ENCODE results near the gene TMEM97.
"Not testable (repeated sequence)": the region's sequence is repeated elsewhere in the genome, so short reads cannot be mapped to it uniquely, and the experiment has no call there.

The TMEM97 gene

GRCh38 chr17:28331891-28332420 is 13.0 kb downstream of the TMEM97 start:
- Histone ChIP-seq H3K36me3 (ENCODE audit: control insufficient read depth, low read depth, low read length) (peaks cover 25% of the 10 kb centered on the region), H3K27ac (ENCODE audit: low read length) (no peak overlapping the region), H3K27me3 (ENCODE audit: control insufficient read depth, insufficient read depth, low read length) (no peaks in the 10 kb centered on the region), H3K4me3 (ENCODE audit: low read length) (no peak overlapping the region), H3K9me3 (ENCODE audit: control insufficient read depth, low read depth, low read length) (no peaks in the 10 kb centered on the region), H3K4me1 (ENCODE audit: control insufficient read depth, low read depth, low read length) (peaks cover 7% of the 10 kb centered on the region), H3K9ac (ENCODE audit: low read length) (no peak overlapping the region)

- no peak overlapping the region for H3K27ac ChIP-seq (ENCODE audit: low read length)
- no peak overlapping the region for H3K9ac ChIP-seq (ENCODE audit: low read length)
- peaks cover 9% of the 10 kb centered on the region for H3K4me1 ChIP-seq (ENCODE audit: control insufficient read depth, low read depth, low read length)
- H3K4me3 ChIP-seq (ENCODE audit: low read length) = no peak overlapping the region
- no peaks in the 10 kb centered on the region for H3K27me3 ChIP-seq (ENCODE audit: control insufficient read depth, insufficient read depth, low read length)
- H3K36me3 ChIP-seq (ENCODE audit: control insufficient read depth, low read depth, low read length) = peaks cover 12% of the 10 kb centered on the region
- H3K9me3 ChIP-seq (ENCODE audit: control insufficient read depth, low read depth, low read length) = no peaks in the 10 kb centered on the region
These were observed 14.2 kb downstream of the TMEM97 start for GRCh38 chr17:28333083-28333746.

GRCh38 chr17:28334171-28334570 is 15.2 kb downstream of the TMEM97 start:
- H3K36me3 ChIP-seq (ENCODE audit: control insufficient read depth, low read depth, low read length) = peaks cover 3% of the 10 kb centered on the region
- H3K9me3 ChIP-seq (ENCODE audit: control insufficient read depth, low read depth, low read length) = no peaks in the 10 kb centered on the region
- H3K27ac ChIP-seq (ENCODE audit: low read length) = no peak overlapping the region
- H3K4me3 ChIP-seq (ENCODE audit: low read length) = no peak overlapping the region
- H3K9ac ChIP-seq (ENCODE audit: low read length) = no peak overlapping the region
- H3K4me1 ChIP-seq (ENCODE audit: control insufficient read depth, low read depth, low read length) = peaks cover 9% of the 10 kb centered on the region
- H3K27me3 ChIP-seq (ENCODE audit: control insufficient read depth, insufficient read depth, low read length) = no peaks in the 10 kb centered on the region

GRCh38 chr17:28334666-28335200 is 15.7 kb downstream of the TMEM97 start:
- Histone ChIP-seq H3K27ac (ENCODE audit: low read length) (peak overlapping the region; percentile 37), H3K27me3 (ENCODE audit: control insufficient read depth, insufficient read depth, low read length) (no peaks in the 10 kb centered on the region)

GRCh38 chr17:28335201-28335958 is 16.4 kb downstream of the TMEM97 start, which contains the start of the genes IFT20 and TNFAIP1:
Gene IFT20 (minus strand): TSS chr17:28335472. CDS start chr17:28331985, 3,487 bp downstream.
Gene TNFAIP1 (plus strand): TSS chr17:28335761. CDS start chr17:28339522, 3,761 bp downstream.
- peak within 1 kb of the TSS; percentile 75 for H3K9ac ChIP-seq (ENCODE audit: low read length)
- H3K4me1 ChIP-seq (ENCODE audit: control insufficient read depth, low read depth, low read length) = peaks cover 9% of the 10 kb centered on the region
- peak within 1 kb of the TSS; percentile 83 for H3K4me3 ChIP-seq (ENCODE audit: low read length)
- no peaks in the 10 kb centered on the region for H3K9me3 ChIP-seq (ENCODE audit: control insufficient read depth, low read depth, low read length)
- no peaks in the 10 kb centered on the region for H3K36me3 ChIP-seq (ENCODE audit: control insufficient read depth, low read depth, low read length)
- H3K27ac ChIP-seq (ENCODE audit: low read length) = peak within 1 kb of the TSS; percentile 76
- no peaks in the 10 kb centered on the region for H3K27me3 ChIP-seq (ENCODE audit: control insufficient read depth, insufficient read depth, low read length)

More at GRCh38 chr17:28334666-28335200, 15.7 kb downstream of the TMEM97 start:
- Histone ChIP-seq H3K9me3 (ENCODE audit: control insufficient read depth, low read depth, low read length) (no peaks in the 10 kb centered on the region), H3K36me3 (ENCODE audit: control insufficient read depth, low read depth, low read length) (no peaks in the 10 kb centered on the region), H3K4me1 (ENCODE audit: control insufficient read depth, low read depth, low read length) (peaks cover 9% of the 10 kb centered on the region), H3K4me3 (ENCODE audit: low read length) (peak overlapping the region; percentile 83), H3K9ac (ENCODE audit: low read length) (peak overlapping the region; percentile 75)

- H3K27ac ChIP-seq (ENCODE audit: low read length) = peak overlapping the region; percentile 76
- no peaks in the 10 kb centered on the region for H3K9me3 ChIP-seq (ENCODE audit: control insufficient read depth, low read depth, low read length)
- no peaks in the 10 kb centered on the region for H3K27me3 ChIP-seq (ENCODE audit: control insufficient read depth, insufficient read depth, low read length)
- H3K9ac ChIP-seq (ENCODE audit: low read length) = peak overlapping the region; percentile 69
- H3K4me3 ChIP-seq (ENCODE audit: low read length) = peak overlapping the region; percentile 83
- H3K36me3 ChIP-seq (ENCODE audit: control insufficient read depth, low read depth, low read length) = peaks cover 1% of the 10 kb centered on the region
- peaks cover 9% of the 10 kb centered on the region for H3K4me1 ChIP-seq (ENCODE audit: control insufficient read depth, low read depth, low read length)
These were observed 17.2 kb downstream of the TMEM97 start for GRCh38 chr17:28335959-28336871.

- Histone ChIP-seq H3K4me1 (ENCODE audit: control insufficient read depth, low read depth, low read length) (peaks cover 9% of the 10 kb centered on the region), H3K4me3 (ENCODE audit: low read length) (no peak overlapping the region), H3K27me3 (ENCODE audit: control insufficient read depth, insufficient read depth, low read length) (no peaks in the 10 kb centered on the region), H3K9ac (ENCODE audit: low read length) (no peak overlapping the region), H3K9me3 (ENCODE audit: control insufficient read depth, low read depth, low read length) (no peaks in the 10 kb centered on the region), H3K27ac (ENCODE audit: low read length) (no peak overlapping the region), H3K36me3 (ENCODE audit: control insufficient read depth, low read depth, low read length) (peaks cover 12% of the 10 kb centered on the region)
These were observed 19.2 kb downstream of the TMEM97 start for GRCh38 chr17:28338056-28338768.

GRCh38 chr17:28338769-28339212 is 19.8 kb downstream of the TMEM97 start:
- not testable (repeated sequence) for H3K9ac ChIP-seq (ENCODE audit: low read length); H3K4me3 ChIP-seq (ENCODE audit: low read length); H3K4me1 ChIP-seq (ENCODE audit: control insufficient read depth, low read depth, low read length); H3K27me3 ChIP-seq (ENCODE audit: control insufficient read depth, insufficient read depth, low read length); H3K9me3 ChIP-seq (ENCODE audit: control insufficient read depth, low read depth, low read length); H3K27ac ChIP-seq (ENCODE audit: low read length)
- H3K36me3 ChIP-seq (ENCODE audit: control insufficient read depth, low read depth, low read length) = peaks cover 12% of the 10 kb centered on the region

GRCh38 chr17:28339431-28339830 is 20.4 kb downstream of the TMEM97 start:
- Histone ChIP-seq H3K27me3 (ENCODE audit: control insufficient read depth, insufficient read depth, low read length) (no peaks in the 10 kb centered on the region), H3K9me3 (ENCODE audit: control insufficient read depth, low read depth, low read length) (no peaks in the 10 kb centered on the region), H3K27ac (ENCODE audit: low read length) (no peak overlapping the region), H3K9ac (ENCODE audit: low read length) (no peak overlapping the region), H3K4me3 (ENCODE audit: low read length) (no peak overlapping the region), H3K4me1 (ENCODE audit: control insufficient read depth, low read depth, low read length) (peaks cover 9% of the 10 kb centered on the region), H3K36me3 (ENCODE audit: control insufficient read depth, low read depth, low read length) (peaks cover 12% of the 10 kb centered on the region)

GRCh38 chr17:28340374-28340773 is 21.4 kb downstream of the TMEM97 start:
- H3K9me3 ChIP-seq (ENCODE audit: control insufficient read depth, low read depth, low read length) = no peaks in the 10 kb centered on the region
- H3K4me3 ChIP-seq (ENCODE audit: low read length) = no peak overlapping the region
- H3K27me3 ChIP-seq (ENCODE audit: control insufficient read depth, insufficient read depth, low read length) = no peaks in the 10 kb centered on the region

More at GRCh38 chr17:28340374-28340773, 21.4 kb downstream of the TMEM97 start:
- Histone ChIP-seq H3K36me3 (ENCODE audit: control insufficient read depth, low read depth, low read length) (peaks cover 18% of the 10 kb centered on the region), H3K4me1 (ENCODE audit: control insufficient read depth, low read depth, low read length) (peaks cover 9% of the 10 kb centered on the region), H3K9ac (ENCODE audit: low read length) (no peak overlapping the region), H3K27ac (ENCODE audit: low read length) (no peak overlapping the region)

Measured in iPS-18a (cell line).